B cell (primary cell): ENCODE data around the gene SKIC8. TPM values are rescaled to one million over a fixed set of nuclear protein-coding genes. Genes with fewer than 3 reads are reported as not detected.

Experiments
- ATAC-seq: fragments of 200-7000 bp; cut with Tn5 transposase; one replicate; pipeline ENCODE4 v1.10.0; 2021; ENCODE audit warnings: low read depth, mild to moderate bottlenecking, moderate number of reproducible peaks, moderate library complexity
- CTCF ChIA-PET: fragments of 350-600 bp; sonication (Branson Sonifier 250); formaldehyde crosslinking; loops from one replicate; lab custom pipeline; 2021; ENCODE audit warnings: antibody characterized with exemption, inconsistent platforms; lab: Charles Lee
- POLR2A ChIA-PET: fragments of 350-600 bp; sonication (Branson Sonifier 250); formaldehyde crosslinking; loops from one replicate; lab custom pipeline; 2021; ENCODE audit warnings: antibody characterized with exemption; lab: Charles Lee
- DNase-seq: peaks from one replicate; pipeline ENCODE4 v3.0.0; 2013
- H2AFZ ChIP-seq: 2 replicates; pipeline ENCODE4 v1.6.1; 2012; ENCODE audit warnings: mild to moderate bottlenecking, low read depth, low read length; ENCODE audit not compliant: insufficient read depth, poor library complexity, severe bottlenecking
- H3K27ac ChIP-seq, 2 donors: 1 replicate in 1 of 2; 2 replicates in 1 of 2; pipeline ENCODE4 v1.5.1; 2012 to 2013; ENCODE audit warnings: low read length in 2 of 2, mild to moderate bottlenecking in 2 of 2, moderate library complexity in 1 of 2
- H3K27me3 ChIP-seq, 4 experiments: fragments of 200-600 bp in 1 of 4; sonication (generic) in 1 of 4; replicated peaks in 1 of 4; 1 replicate in 2 of 4; 2 replicates in 2 of 4; pipeline versions ENCODE4 v1.6.1 to v1.7.0; 2013 to 2016; ENCODE audit warnings: low read length in 3 of 4, mild to moderate bottlenecking in 2 of 4, mixed read lengths in 1 of 4, moderate library complexity in 1 of 4; ENCODE audit not compliant: insufficient read depth in 4 of 4, control insufficient read depth in 3 of 4; ENCODE audit errors: control extremely low read depth in 1 of 4
- H3K36me3 ChIP-seq, 2 experiments: replicated peaks in 1 of 2; 1 replicate in 1 of 2; 2 replicates in 1 of 2; pipeline versions ENCODE4 v1.6.1 to v1.7.1; 2013; ENCODE audit warnings: low read length in 1 of 2; ENCODE audit not compliant: insufficient read depth in 2 of 2, control insufficient read depth in 1 of 2; ENCODE audit errors: control extremely low read depth in 1 of 2, extremely low read depth in 1 of 2
- H3K4me1 ChIP-seq, 2 donors: fragments of 200-600 bp in 1 of 2; sonication (generic) in 1 of 2; 1 replicate in 1 of 2; 2 replicates in 1 of 2; pipeline versions ENCODE4 v1.5.1 to v1.6.1; 2013 to 2017; ENCODE audit warnings: low read length in 2 of 2; ENCODE audit not compliant: control insufficient read depth in 2 of 2, insufficient read depth in 2 of 2
- H3K4me2 ChIP-seq: replicated peaks from 2 replicates; pipeline ENCODE3; 2012; ENCODE audit warnings: mild to moderate bottlenecking, low read depth, low read length; ENCODE audit not compliant: poor library complexity, severe bottlenecking
- H3K4me3 ChIP-seq, 5 experiments: fragments of 200-600 bp in 1 of 5; sonication (generic) in 1 of 5; 1 replicate in 3 of 5; 2 replicates in 2 of 5; pipeline versions ENCODE4 v1.5.1 to v1.7.0; 2011 to 2016; ENCODE audit warnings: low read length in 4 of 5, mild to moderate bottlenecking in 4 of 5, low read depth in 2 of 5, control low read depth in 1 of 5, moderate library complexity in 1 of 5; ENCODE audit not compliant: insufficient read depth in 1 of 5; ENCODE audit errors: control extremely low read depth in 1 of 5, extremely low read depth in 1 of 5
- H3K79me2 ChIP-seq: fragments of 200-600 bp; sonication (generic); one replicate; pipeline ENCODE4 v1.6.0; 2016; ENCODE audit warnings: low read length; ENCODE audit not compliant: control insufficient read depth, insufficient read depth
- H3K9ac ChIP-seq: fragments of 200-600 bp; sonication (generic); 2 replicates; pipeline ENCODE4 v1.6.1; 2017; ENCODE audit warnings: mild to moderate bottlenecking, low read length, moderate library complexity
- H3K9me3 ChIP-seq, 3 donors: one replicate each; pipeline versions ENCODE4 v1.6.1 to v1.7.1; 2013; ENCODE audit warnings: low read length in 2 of 3; ENCODE audit not compliant: control insufficient read depth in 2 of 3, insufficient read depth in 1 of 3; ENCODE audit errors: control extremely low read depth in 1 of 3
- H4K20me1 ChIP-seq: 2 replicates; pipeline ENCODE4 v1.6.0; 2012; ENCODE audit warnings: mild to moderate bottlenecking, low read length; ENCODE audit not compliant: insufficient read depth, control insufficient read depth, poor library complexity, severe bottlenecking
- H3K27ac Mint-ChIP-seq: one replicate; pipeline ENCODE4 v1.8.0; 2021; ENCODE audit warnings: mixed read lengths
- H3K27me3 Mint-ChIP-seq: one replicate; pipeline ENCODE4 v1.8.0; 2021; ENCODE audit warnings: mixed read lengths
- H3K4me1 Mint-ChIP-seq: one replicate; pipeline ENCODE4 v1.8.0; 2021; ENCODE audit warnings: mixed read lengths
- H3K4me3 Mint-ChIP-seq: one replicate; pipeline ENCODE4 v1.8.0; 2021; ENCODE audit warnings: mixed read lengths
- H3K9me3 Mint-ChIP-seq: one replicate; pipeline ENCODE4 v1.8.0; 2022; ENCODE audit warnings: mixed read lengths; ENCODE audit not compliant: insufficient read depth
- WGBS: methylation state at CpG from one replicate; pipeline ENCODE4 v1.1.5; 2013; ENCODE audit warnings: missing lambda C conversion rate; ENCODE audit not compliant: insufficient coverage; 5-methylcytosine and 5-hydroxymethylcytosine counted together
- intact Hi-C: fragments of 100-400 bp; cut with micrococcal nuclease; formaldehyde crosslinking; loops from one replicate; pipeline ENCODE4 v1.10.0; 2022
- polyA plus RNA-seq: library from polyadenylated mRNA; depleted of rRNA; stranded (reverse); fragments of >200 nt; gene quantifications from 2 replicates; pipeline ENCODE4 v1.2.3, GENCODE V29; 2012
- small RNA-seq: library from RNA; depleted of rRNA; stranded (forward); fragments of <200 nt; gene quantifications from one replicate; pipeline ENCODE3, GENCODE V24; 2012; ENCODE audit warnings: low replicate concordance, low read depth; ENCODE audit not compliant: insufficient read length
- total RNA-seq, 2 donors: library from RNA; stranded (reverse); fragments of 120-200 nt in 1 of 2; gene quantifications; 1 replicate in 1 of 2; 2 replicates in 1 of 2; pipeline versions ENCODE4 v1.2.3 to v1.2.4, GENCODE V29; 2013 to 2022
- TF ChIP-seq, protein P1 (sequence below): fragments of 200-600 bp; IDR thresholded peaks from one replicate; pipeline ENCODE4 v1.8.0; 2022; ENCODE audit warnings: antibody characterized with exemption, mild to moderate bottlenecking

SKIC8 gene
- total and polyA plus RNA-seq, 2 donors (not counting 1 experiment from before 2014, with no cell fraction given), result 31.9 to 40.2 TPM

DNA sequence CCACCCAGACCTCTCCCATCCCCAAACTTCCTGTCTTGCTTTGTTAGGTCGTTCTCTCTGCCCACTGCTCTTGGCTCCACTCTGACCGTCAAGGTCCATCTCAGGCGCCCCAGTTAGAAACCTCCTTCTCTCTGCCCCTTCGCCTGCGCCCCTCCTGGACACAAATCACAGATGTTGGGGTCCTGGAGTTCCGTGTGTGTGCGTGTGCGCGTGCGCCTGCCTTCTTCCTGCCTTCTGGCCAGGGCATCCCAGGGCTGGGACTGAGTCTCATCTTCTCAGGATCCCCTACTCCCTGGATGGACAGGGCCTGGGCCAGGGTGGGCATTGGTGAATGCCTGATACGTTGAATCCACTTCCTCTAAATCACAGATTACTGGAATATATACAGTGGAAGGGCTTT is 65.9 kb downstream of the SKIC8 start:
- Histone ChIP-seq H3K27me3 (peaks cover 0 to 3% (median 0%) of the 10 kb centered on the region in 4 experiments), H2AFZ (no peak overlapping the region), H3K4me1 (no peaks in the 10 kb centered on the region), H3K36me3 (no peaks in the 10 kb centered on the region), H3K9me3 (no peaks in the 10 kb centered on the region), H4K20me1 (no peaks in the 10 kb centered on the region), H3K4me2 (no peak overlapping the region), H3K4me3 (no peak overlapping the region), H3K79me2 (no peaks in the 10 kb centered on the region), H3K27ac (no peak overlapping the region), H3K9ac (no peak overlapping the region)
- Mint-ChIP-seq H3K27me3 (peaks cover 11% of the 10 kb centered on the region), H3K27ac (no peak overlapping the region), H3K4me3 (no peak overlapping the region), H3K4me1 (no peaks in the 10 kb centered on the region), H3K9me3 (no peaks in the 10 kb centered on the region)
- DNase-seq (no peak), ATAC-seq (no peak)
- POLR2A ChIA-PET, result no interaction called here
- intact Hi-C loops, result no loop called here
- CTCF ChIA-PET, result no interaction called here
- TF ChIP-seq, protein P1, sequence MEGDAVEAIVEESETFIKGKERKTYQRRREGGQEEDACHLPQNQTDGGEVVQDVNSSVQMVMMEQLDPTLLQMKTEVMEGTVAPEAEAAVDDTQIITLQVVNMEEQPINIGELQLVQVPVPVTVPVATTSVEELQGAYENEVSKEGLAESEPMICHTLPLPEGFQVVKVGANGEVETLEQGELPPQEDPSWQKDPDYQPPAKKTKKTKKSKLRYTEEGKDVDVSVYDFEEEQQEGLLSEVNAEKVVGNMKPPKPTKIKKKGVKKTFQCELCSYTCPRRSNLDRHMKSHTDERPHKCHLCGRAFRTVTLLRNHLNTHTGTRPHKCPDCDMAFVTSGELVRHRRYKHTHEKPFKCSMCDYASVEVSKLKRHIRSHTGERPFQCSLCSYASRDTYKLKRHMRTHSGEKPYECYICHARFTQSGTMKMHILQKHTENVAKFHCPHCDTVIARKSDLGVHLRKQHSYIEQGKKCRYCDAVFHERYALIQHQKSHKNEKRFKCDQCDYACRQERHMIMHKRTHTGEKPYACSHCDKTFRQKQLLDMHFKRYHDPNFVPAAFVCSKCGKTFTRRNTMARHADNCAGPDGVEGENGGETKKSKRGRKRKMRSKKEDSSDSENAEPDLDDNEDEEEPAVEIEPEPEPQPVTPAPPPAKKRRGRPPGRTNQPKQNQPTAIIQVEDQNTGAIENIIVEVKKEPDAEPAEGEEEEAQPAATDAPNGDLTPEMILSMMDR, result no peak
- WGBS, result 78% methylated on average over 8 of the region's 11 CpGs

Small RNA genes lying within 50 kb of the gene (small RNA-seq; reads per million reads assigned to genes)
- not detected for gene AC090607.5

Other genes with a start within 250 kb of the SKIC8 start
- 26.1 and 29.8 TPM in 2 replicates for gene TBC1D2B, start 221.9 kb downstream of the SKIC8 start, total RNA-seq
- gene TBC1D2B, start 221.9 kb downstream of the SKIC8 start, polyA plus RNA-seq, result 8.5 and 14.8 TPM in 2 replicates
- gene SH2D7, start 207.0 kb downstream of the SKIC8 start, total RNA-seq, result not detected in 2 replicates
- gene SH2D7, start 207.0 kb downstream of the SKIC8 start, polyA plus RNA-seq, result not detected in 2 replicates
- gene CIB2, start 168.2 kb downstream of the SKIC8 start, total RNA-seq, result 3.2 and 3.8 TPM in 2 replicates
- 0.97 and 2.7 TPM in 2 replicates for gene CIB2, start 168.2 kb downstream of the SKIC8 start, polyA plus RNA-seq
- 64.5 and 71.7 TPM in 2 replicates for gene IDH3A, start 150.2 kb downstream of the SKIC8 start, total RNA-seq
- gene IDH3A, start 150.2 kb downstream of the SKIC8 start, polyA plus RNA-seq, result 39.4 and 39.7 TPM in 2 replicates
- gene ACSBG1, start 65.0 kb downstream of the SKIC8 start, total RNA-seq, result 0.07 TPM in 1 of 2 replicates, not detected in the other
- gene ACSBG1, start 65.0 kb downstream of the SKIC8 start, polyA plus RNA-seq, result 0.03 and 0.10 TPM in 2 replicates
- 16.9 and 20.0 TPM in 2 replicates for gene DNAJA4, start 35.0 kb downstream of the SKIC8 start, total RNA-seq
- 13.2 and 19.2 TPM in 2 replicates for gene DNAJA4, start 35.0 kb downstream of the SKIC8 start, polyA plus RNA-seq
- gene CRABP1, start 40.7 kb upstream of the SKIC8 start, total RNA-seq, result not detected in 2 replicates
- not detected in 2 replicates for gene CRABP1, start 40.7 kb upstream of the SKIC8 start, polyA plus RNA-seq
- gene IREB2, start 138.6 kb upstream of the SKIC8 start, total RNA-seq, result 88.4 and 92.1 TPM in 2 replicates
- gene IREB2, start 138.6 kb upstream of the SKIC8 start, polyA plus RNA-seq, result 14.7 and 29.2 TPM in 2 replicates
- 0.42 and 0.46 TPM in 2 replicates for gene HYKK, start 208.0 kb upstream of the SKIC8 start, total RNA-seq
- gene HYKK, start 208.0 kb upstream of the SKIC8 start, polyA plus RNA-seq, result 0.07 and 0.28 TPM in 2 replicates
- gene PSMA4, start 240.8 kb upstream of the SKIC8 start, total RNA-seq, result 94.9 and 95.9 TPM in 2 replicates
- 54.6 and 55.0 TPM in 2 replicates for gene PSMA4, start 240.8 kb upstream of the SKIC8 start, polyA plus RNA-seq